KOPT-K1 (cell line): Measurements from ENCODE around the gene TIGD3.

Source experiments
- H3K27ac ChIP-seq: fragments of 200-600 bp; sonication (generic); 2 replicates; pipeline ENCODE4 v1.5.1; 2016; ENCODE audit warnings: antibody characterized with exemption, mild to moderate bottlenecking, low read depth, low read length; ENCODE audit not compliant: poor library complexity, severe bottlenecking
- H3K36me3 ChIP-seq: fragments of 200-600 bp; sonication (generic); 2 replicates; pipeline ENCODE4 v1.5.1; 2017; ENCODE audit warnings: antibody characterized with exemption, mild to moderate bottlenecking, low read length, moderate library complexity; ENCODE audit not compliant: insufficient read depth
- H3K9me3 ChIP-seq: fragments of 200-600 bp; sonication (generic); 2 replicates; pipeline ENCODE4 v1.5.1; 2017; ENCODE audit warnings: antibody characterized with exemption, low read length, mild to moderate bottlenecking; ENCODE audit not compliant: insufficient read depth, poor library complexity, severe bottlenecking

Gene TIGD3

GRCh38 chr11:65399845-65400244, 45.3 kb downstream of the TIGD3 start:
- H3K27ac ChIP-seq, result no peak overlapping the region
- H3K36me3 ChIP-seq, result peaks cover 86% of the 10 kb centered on the region
- H3K9me3 ChIP-seq, result no peaks in the 10 kb centered on the region

DNA sequence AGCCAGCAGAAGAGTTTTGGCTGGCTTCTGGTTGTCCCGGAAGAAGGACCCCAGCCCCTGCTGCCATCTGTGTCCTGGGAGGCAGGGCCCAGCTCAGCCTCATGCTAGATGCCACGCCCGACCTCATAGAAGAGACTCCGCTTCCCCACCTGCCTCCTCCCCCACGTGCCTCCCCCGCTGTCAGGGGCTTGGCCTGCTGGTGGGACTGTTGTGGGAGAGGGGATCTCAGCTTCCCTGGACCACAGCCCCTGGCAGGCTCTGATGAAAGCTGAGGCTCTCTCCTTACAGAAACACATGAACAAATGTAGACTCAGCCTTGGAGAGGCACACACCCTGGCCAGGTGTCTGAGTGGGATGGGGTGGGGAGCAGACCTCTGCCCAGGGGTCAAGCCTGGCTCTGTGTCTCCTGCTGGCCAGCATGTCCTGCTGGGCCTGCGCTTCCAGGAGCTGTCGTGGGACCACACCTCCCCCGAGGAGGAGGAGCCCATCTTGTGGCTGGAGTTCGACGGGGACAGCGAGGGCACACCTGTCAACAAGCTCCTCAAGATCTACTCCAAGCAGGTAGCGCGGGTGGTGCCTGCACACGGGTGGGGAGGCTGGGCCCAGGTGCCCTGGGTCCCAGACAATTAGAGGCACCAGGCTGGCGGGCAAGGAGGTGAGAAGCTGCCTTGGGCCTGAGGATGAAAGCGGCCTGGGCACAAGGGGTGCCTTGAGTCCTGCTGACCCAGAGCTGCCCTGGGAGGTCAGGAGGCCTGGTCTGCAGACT, 45.9 kb downstream of the TIGD3 start:
- H3K27ac ChIP-seq, result no peak overlapping the region
- no peaks in the 10 kb centered on the region for H3K9me3 ChIP-seq
- peaks cover 90% of the 10 kb centered on the region for H3K36me3 ChIP-seq

- Histone ChIP-seq H3K36me3 (peaks cover 86% of the 10 kb centered on the region), H3K27ac (no peak overlapping the region), H3K9me3 (no peaks in the 10 kb centered on the region)
Observed at GRCh38 chr11:65401073-65401802, 46.7 kb downstream of the TIGD3 start.

DNA sequence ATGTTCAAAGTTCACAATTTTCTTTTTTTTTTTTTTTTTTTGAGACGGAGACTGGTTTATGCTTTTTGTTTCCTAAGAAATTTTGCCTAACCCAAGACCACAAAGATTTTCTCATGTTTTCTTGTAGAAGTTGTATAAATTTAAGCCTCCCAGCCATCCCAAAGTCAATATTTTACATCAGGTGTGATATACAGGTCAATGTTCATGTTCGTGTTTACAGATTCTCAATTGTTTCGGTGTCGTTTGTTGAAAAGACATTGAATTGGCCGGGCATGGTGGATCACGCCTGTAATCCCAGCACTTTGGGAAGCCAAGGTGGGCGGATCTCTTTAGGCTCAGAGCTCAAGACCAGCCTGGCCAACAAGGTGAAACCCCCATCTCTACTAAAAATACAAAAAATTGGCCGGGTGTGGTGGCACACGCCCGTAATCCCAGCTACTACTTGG, 47.3 kb downstream of the TIGD3 start:
- peaks cover 85% of the 10 kb centered on the region for H3K36me3 ChIP-seq
- no peak overlapping the region for H3K27ac ChIP-seq
- H3K9me3 ChIP-seq, result no peaks in the 10 kb centered on the region

DNA sequence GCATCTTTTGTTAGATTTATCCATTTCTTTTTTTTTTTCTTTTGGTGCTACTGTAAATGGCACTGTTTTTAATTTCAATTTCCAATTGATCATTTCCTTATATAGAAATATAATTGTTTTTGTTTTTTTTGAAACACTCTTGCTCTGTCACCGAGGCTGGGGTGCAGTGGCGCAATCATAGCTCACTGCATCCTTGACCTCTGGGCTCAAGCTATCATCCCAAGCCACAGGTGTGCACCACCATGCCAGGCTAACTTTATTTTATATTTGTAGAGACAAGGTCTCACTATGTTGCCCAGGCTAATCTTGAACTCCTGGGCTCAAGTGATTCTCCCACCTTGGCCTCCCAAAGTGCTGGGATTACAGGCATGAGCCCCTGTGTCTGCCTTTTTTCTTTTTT, 48.2 kb downstream of the TIGD3 start:
- Histone ChIP-seq H3K36me3 (peaks cover 84% of the 10 kb centered on the region), H3K27ac (no peak overlapping the region), H3K9me3 (no peaks in the 10 kb centered on the region)

- Histone ChIP-seq H3K27ac (no peak overlapping the region), H3K36me3 (peaks cover 84% of the 10 kb centered on the region), H3K9me3 (no peaks in the 10 kb centered on the region)
Observed at GRCh38 chr11:65403607-65404121, 49.1 kb downstream of the TIGD3 start.

- Histone ChIP-seq H3K36me3 (peaks cover 85% of the 10 kb centered on the region), H3K9me3 (no peaks in the 10 kb centered on the region), H3K27ac (no peak overlapping the region)
Observed at GRCh38 chr11:65404210-65404609, 49.7 kb downstream of the TIGD3 start.

DNA sequence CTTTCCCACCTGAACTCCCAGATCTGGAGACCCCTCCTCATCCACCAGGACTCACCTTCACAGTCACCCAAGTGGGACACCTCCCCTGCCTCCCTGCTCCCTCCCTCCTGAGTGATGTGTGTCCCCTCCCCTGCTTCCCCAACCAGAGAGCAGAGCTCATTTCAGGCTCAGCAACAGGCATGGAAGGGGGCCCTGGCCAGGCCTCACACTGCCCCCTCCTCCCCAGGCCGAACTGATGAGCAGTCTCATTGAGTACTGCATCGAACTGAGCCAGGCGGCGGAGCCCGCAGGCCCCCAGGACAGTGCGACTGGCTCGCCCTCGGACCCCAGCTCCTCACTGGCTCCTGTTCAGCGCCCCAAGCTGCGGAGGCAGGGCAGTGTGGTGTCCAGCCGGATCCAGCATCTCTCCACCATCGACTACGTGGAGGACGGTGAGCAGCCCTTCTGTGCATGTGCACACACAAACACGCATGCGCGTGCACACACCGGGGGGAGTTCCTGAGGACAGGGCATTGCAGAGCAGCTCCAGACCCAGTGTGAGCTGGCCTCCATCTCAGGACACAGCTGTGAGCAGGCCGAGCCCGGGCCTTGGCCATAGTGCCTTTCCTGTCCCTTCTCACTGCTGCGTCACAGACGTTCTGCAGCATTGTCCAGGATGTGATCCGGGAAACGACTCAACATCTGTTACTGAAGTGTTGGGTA, 50.2 kb downstream of the TIGD3 start:
- peaks cover 85% of the 10 kb centered on the region for H3K36me3 ChIP-seq
- H3K27ac ChIP-seq, result no peak overlapping the region
- H3K9me3 ChIP-seq, result no peaks in the 10 kb centered on the region
